DOHH2 (cell line): Measurements from ENCODE around the gene PIAS2.

Source experiments
- CTCF ChIP-seq: fragments of 200-600 bp; sonication (generic); IDR thresholded peaks from one replicate; pipeline ENCODE4 v1.5.1; 2014; ENCODE audit warnings: antibody characterized with exemption, mild to moderate bottlenecking, low read depth, low read length; ENCODE audit not compliant: poor library complexity, severe bottlenecking
- EZH2phosphoT487 ChIP-seq: fragments of 200-600 bp; sonication (generic); IDR thresholded peaks from 2 replicates; pipeline ENCODE4 v1.6.1; 2017; ENCODE audit warnings: borderline replicate concordance, mild to moderate bottlenecking, antibody characterized with exemption, low read length, moderate library complexity, mixed read lengths

DNA sequence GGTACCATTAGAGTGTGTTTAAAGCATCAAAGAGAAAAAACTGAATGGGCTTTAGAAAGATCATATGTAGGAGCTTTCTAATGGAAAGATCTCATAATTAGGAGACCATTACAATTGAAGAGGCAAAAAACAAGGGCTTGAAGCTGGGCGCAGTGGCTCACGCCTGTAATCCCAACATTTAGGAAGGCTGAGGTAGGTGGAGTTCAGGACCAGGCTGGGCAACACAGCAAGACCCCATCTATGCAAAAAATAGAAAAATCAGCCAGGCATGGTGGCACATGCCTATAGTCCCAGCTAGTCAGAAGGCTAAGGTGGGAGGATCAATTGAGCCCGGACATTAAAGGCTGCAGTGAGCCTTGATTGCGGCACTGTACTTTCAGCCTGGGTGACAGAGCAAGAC, 59.0 kb downstream of the PIAS2 start:
- TF ChIP-seq CTCF, result no peak
- TF ChIP-seq EZH2phosphoT487, result no peak
